A549 (cell line): Measurements from ENCODE around the gene TLK1.

ENCODE experiments used
- CTCF ChIP-seq: fragments of >200 bp; sonication (Bioruptor Twin); formaldehyde crosslinking; IDR thresholded peaks from 3 replicates; pipeline ENCODE4 v1.5.1; 2016
- ELK1 ChIP-seq: fragments of 150-350 bp; IDR thresholded peaks from 2 replicates; pipeline ENCODE4 v1.6.1; 2014; ENCODE audit warnings: low read depth, mild to moderate bottlenecking, low read length
- EP300 ChIP-seq, 2 experiments: fragments of >200 bp; sonication (Bioruptor Twin); formaldehyde crosslinking; IDR thresholded peaks; 2 replicates in 1 of 2; 3 replicates in 1 of 2; pipeline ENCODE4 v1.6.1; 2016 to 2017
- JUNB ChIP-seq: fragments of >200 bp; sonication (Bioruptor Twin); formaldehyde crosslinking; IDR thresholded peaks from 2 replicates; pipeline ENCODE4 v1.6.1; 2016
- PBX3 ChIP-seq: IDR thresholded peaks from 2 replicates; pipeline ENCODE4 v1.6.1; 2012
- RAD21 ChIP-seq, 2 experiments: fragments of >200 bp in 1 of 2; sonication (Bioruptor Twin) in 1 of 2; formaldehyde crosslinking in 1 of 2; IDR thresholded peaks in 1 of 2; conservative IDR thresholded peaks in 1 of 2; 2 replicates in 1 of 2; 3 replicates in 1 of 2; pipeline ENCODE4 v1.6.1; 2012 to 2018; ENCODE audit warnings: inconsistent platforms in 1 of 2

GRCh38 chr2:171201271-171201670, 40.6 kb upstream of the TLK1 start:
- no peak for TF ChIP-seq EP300 (IDR thresholded peaks at IDR 0.05)
- no peak for TF ChIP-seq CTCF
- TF ChIP-seq PBX3, result no peak
- no peak for TF ChIP-seq ELK1
- TF ChIP-seq RAD21 (conservative IDR thresholded peaks at IDR 0.05 in 1 of 2, IDR thresholded peaks at IDR 0.05 in 1 of 2), result no peak
- TF ChIP-seq JUNB, result no peak
